ACHN (cell line): Measurements from ENCODE around the gene NAPEPLD.
A peak's percentile ranks its signal among the peaks of the same experiment; 100 is the strongest.
"Not testable (repeated sequence)": the region's sequence is repeated elsewhere in the genome, so short reads cannot be mapped to it uniquely, and the experiment has no call there.

Experiments used
- DNase-seq: peaks from one replicate; pipeline ENCODE4 v3.0.0-alpha.2; 2015
- in situ Hi-C: cut with HindIII; loops from 2 replicates; pipeline ENCODE4 v1.10.0; 2017; ENCODE audit warnings: low sequenced_read_pairs, low pct_ligation_motif_present, low pct_unique_long_range_greater_than_20kb

NAPEPLD gene

DNA sequence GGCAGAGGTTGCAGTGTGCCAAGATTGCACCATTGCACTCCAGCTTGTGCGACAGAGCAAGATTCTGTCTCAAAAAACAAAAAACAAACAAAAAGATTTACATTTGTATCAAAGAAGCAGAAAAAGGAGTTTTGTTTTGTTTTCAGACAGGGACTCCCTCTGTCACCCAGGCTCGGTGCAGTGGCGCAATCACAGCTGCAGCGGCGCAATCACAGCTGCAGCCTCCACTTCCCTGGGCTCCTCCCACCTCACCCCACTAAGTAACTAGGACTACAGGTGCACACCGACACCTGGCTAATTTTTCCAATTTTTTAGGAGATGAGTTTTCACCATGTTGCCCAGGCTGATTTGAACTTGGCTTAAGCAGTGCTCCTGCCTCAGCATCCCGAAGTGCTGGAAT lies 72.1 kb downstream of the NAPEPLD start:
- in situ Hi-C loops, result no loop called here
- DNase-seq, result no peak

DNA sequence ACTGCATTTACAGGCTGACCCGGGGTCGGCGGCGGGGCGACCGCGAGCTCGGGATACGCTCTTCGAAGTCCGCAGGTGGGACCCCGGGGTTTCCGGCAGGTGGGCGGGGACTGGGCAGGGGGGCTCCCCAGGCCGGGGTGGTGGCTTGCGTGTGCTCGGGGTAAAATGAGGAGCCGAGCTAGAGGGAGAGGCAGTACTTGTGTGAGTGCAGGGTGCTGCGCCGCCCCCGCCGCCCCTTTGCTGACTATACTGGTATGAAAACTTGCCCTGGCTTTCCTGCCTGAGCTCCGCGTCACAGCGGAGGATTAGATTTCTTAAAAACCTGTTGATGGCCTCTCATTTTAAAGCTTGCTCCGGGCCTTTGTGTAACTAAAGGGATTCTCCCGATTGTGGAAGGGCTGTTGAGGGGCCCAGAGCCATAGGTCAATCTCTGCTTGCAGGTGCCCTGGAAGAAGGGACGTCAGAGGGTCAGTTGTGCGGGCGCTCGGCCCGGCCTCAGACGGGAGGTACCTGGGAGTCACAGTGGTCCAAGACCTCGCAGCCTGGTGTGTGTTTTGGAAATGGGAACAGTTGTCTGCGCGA lies 73.5 kb downstream of the NAPEPLD start:
- in situ Hi-C loops, result no loop called here
- DNase-seq, result peak; percentile 74

DNA sequence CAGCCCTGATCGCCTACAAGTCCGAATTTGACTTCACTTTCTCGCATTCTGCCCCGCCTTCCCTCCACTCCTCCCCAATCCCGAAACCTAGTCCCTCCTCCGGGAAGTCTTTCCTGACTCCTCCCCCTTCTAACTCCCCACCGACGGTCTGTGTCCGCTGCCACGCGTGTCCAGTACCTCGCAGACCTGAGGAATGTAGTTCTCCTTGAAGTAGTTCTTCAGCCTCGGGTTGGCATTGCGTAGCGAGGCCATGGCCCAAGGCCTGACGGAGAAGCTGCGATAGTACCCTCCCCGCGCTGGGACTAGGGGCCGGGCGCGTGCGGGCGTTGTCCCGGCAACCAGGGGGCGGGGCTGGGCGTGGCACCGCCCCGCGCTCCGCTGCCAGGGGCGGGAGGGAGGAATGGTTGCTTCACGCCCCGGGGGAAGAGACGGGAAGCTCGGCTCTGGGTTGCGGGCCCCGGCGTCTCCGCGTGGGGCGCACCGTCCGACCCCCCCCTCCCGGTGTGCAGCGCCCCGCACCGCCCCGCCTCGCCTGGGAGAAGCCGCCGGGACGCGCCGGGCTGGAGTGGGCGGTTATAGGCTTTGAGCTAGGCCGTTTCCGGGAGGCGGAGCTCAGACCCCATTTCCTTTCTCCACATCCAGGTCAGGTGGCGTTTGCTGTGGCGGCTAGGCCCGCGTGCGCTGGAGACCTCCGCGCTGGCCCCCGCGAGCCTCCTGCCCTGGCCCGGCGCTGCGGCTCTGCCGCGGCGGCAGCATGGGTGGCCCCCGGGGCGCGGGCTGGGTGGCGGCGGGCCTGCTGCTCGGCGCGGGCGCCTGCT lies 74.2 kb downstream of the NAPEPLD start, which contains the start of the genes ARMC10 and FBXL13:
ARMC10 (plus strand) TSS at position 622 of the 818 bp plus-strand sequence; CDS start at position 755, 133 bp downstream.
FBXL13 (minus strand) TSS at position 278 of the 818 bp plus-strand sequence.
- peak; percentile 96 for DNase-seq
- in situ Hi-C loops, result no loop called here

DNA sequence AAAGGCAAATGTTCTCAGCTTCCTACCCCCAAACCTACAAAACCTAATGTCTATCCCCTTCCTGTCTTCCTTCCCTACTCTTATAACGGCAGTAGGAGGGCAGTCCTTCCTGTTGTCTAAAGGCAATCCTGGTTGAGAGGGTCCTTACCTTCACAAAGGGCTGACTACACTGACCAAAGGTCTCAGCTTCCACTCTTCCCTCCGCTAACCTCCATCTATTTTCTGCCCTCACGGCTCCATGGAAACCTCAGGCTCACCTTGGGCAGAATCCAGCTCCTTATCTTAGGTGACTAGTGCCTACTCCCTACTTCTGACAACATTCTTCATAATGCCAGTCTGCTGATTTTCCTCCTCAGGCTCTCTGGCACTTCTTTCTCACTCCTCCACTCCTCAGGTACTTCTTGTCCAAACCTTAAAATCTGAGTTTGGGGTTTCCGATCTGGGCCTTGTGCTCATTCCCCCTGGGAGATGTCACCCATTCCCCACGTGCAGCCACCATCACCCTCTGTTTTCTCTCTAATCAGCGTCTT lies 74.8 kb downstream of the NAPEPLD start:
- peak; percentile 55 for DNase-seq
- in situ Hi-C loops, result no loop called here

DNA sequence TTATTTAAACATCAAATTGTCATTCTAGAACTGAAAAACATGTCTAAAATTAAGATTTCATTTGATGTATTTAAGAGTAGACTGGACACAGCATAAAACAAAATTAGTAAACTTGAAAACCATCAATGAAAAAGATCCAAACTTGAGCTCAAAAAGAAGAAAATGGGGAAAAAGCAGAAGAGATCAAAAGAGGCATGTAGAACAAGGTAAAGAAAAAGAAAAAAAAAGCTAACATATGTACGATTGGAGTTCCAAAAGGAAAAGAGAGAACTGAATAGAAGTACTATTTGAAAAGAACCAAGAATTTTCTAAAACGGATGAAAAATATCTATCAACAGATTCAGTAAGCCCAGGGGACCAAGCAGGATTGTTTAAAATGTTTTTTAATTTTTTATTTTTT lies 77.9 kb downstream of the NAPEPLD start:
- DNase-seq, result no peak
- in situ Hi-C loops, result no loop called here

DNA sequence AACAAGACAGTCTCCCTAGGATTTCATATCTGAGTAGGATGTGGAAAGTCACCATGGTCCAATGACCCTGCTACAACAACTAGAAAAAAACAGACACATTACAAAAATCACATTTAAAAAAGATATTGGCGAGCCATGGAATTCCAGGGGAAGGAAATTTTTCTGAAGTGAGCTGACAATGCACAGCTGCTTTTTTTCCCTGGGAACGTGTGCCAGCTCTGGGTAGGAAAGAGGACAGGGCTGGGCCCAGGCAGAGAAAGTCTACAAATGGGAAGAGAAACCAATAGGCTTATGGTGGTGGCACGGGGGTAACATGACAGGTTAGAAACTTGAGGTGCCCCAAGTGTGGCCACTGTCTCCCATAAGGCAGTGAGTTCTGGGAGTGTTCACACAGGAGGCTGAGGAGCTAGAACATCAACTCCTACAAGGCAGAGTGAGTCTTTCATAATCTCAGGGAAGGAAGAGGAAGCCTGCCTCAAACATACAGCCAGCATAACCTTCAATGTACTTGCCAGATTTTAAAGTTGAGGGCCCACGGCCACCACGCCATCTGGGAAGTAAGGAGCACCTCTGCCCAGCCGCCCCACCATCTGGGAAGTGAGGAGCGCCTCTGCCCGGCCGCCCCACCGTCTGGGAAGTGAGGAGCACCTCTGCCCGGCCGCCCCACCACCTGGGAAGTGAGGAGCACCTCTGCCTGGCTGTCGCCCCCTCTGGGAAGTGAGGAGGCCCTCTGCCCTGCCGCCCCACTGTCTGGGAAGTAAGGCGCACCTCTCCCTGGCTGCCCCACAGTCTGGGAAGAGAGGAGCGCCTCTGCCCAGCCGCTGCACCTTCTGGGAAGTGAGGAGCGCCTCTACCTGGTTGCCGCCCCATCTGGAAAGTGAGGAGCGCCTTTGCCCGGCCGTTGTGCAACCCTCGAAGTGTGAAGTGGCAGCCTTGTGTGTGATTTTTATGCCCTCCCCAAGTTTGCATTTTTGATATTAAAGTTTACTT lies 80.2 kb downstream of the NAPEPLD start:
- in situ Hi-C loops, result no loop called here
- no peak for DNase-seq

DNA sequence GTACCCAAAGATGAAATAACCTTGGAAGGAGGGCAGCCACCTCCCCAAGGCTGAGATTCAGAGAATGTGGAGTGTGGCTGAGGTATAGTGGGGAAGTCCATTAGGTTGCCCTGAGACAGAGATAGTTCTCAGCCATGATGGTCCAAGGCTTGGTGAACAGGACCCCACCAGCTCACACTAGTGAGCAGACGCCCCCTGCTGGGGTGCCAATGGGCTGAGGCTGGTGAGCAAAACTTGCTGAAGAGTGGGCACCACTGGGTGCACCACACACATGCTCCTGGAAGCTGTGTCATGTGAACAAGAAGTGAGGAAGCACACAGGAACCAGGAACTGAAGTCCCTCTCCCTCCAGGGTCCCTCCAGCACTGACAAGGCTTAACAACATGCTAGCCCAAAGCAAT lies 83.2 kb downstream of the NAPEPLD start:
- peak; percentile 73 for DNase-seq
- in situ Hi-C loops, result no loop called here

DNA sequence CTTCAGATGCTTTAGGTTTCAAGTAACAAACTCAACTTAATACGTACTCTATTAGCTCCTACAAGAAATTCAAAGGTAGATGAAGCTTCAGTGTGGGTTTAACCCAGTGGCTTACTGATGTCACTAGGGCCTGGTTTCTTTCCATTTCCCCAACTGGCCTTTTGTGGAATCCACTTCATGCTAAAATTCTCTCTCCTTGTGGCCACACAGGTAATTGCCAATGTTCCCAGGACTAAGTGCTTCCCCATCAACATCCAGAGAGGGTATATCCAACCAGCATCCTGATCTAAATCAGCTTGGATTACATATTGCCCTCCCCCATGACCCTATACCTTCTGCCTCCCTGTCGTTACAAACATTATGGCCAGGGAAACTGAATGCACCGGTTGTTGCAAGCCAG lies 85.0 kb downstream of the NAPEPLD start:
- in situ Hi-C loops, result no loop called here
- DNase-seq, result no peak

DNA sequence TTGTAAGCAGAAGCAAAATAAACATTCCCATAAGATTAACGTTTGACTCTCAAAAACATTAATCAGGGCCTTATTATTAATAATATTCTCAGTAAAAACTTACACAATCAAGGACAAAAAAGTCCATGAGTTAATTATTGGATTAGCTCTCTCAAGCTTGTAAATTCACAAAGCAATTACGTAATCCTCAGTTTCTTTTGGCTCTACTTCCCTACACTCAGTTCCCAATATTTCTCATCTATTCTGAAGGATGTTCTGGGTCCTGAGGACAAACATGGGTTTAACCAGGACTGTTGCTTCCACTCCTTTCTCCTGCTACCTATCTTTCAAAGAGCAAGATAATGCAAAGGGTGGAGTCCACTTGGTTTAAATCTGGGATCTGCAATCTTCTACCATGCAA lies 89.4 kb downstream of the NAPEPLD start:
- in situ Hi-C loops, result no loop called here
- DNase-seq, result no peak

DNA sequence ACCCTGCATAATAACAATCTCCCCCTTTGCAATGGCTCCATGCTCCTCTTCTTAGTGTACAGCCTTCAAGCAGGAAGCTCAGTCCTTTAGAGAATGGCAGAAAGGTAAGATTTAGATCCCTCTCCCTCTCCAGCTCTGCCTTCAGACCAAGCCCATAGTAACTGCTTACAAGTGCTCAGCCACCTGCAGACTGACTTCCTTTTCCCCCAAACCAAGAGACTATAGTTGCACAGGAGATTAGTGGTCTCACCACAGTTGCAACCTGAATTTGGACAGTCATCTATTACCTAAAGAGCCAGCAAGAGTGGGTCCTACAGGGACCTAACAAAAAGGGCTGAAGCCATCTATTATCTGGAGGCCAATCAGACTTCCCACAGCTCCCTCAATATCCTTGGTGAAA lies 90.8 kb downstream of the NAPEPLD start:
- in situ Hi-C loops, result no loop called here
- no peak for DNase-seq

DNA sequence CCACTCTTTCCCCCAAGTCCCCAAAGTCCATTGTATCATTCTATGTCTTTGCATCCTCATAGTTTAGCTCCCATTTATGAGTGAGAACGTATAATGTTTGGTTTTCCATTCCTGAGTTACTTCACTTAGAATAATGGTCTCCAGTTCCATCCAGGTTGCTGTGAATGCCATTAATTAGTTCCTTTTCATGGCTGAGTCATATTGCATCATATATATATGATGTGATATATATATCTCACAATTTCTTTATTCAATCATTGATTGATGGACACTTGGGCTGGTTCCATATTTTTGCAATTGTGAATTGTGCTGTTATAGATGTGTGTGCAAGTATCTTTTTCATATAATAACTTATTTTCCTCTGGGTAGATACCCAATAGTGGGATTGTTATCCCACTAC lies 92.9 kb downstream of the NAPEPLD start:
- in situ Hi-C loops, DNase-seq: not testable (repeated sequence)

DNA sequence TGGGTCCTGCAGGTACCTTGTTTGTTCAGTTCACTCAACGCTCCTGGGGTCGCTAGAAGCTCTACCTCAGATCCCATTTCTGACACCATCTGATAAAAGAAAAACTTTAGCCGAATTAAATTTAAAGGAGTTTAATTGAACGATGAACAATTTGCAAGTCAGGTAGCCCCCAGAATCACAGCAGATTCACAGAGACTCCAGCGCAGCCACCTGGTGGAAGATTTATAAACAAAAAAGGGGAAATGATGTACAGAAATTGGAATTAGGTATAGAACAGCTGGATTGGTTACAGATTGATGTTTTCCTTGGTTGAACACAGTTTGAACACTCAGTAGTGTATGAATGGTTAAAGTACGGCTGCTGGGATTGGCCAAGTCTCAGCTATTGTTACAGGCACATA lies 97.4 kb downstream of the NAPEPLD start:
- in situ Hi-C loops, result no loop called here

More for the DNA sequence above, 97.4 kb downstream of the NAPEPLD start:
- DNase-seq, result no peak
